Fibroblast of the aortic adventitia (primary cell): ENCODE measurements around the gene GLI3. TPM values are rescaled to one million over a fixed set of nuclear protein-coding genes. Genes with fewer than 3 reads are reported as not detected.

Experiments
- DNase-seq: peaks from one replicate; pipeline ENCODE4 v3.0.0-alpha.2; 2010; ENCODE audit warnings: low read depth
- H3K4me3 ChIP-seq: 2 replicates; pipeline ENCODE4 v1.5.1; 2011; ENCODE audit warnings: low read depth, mild to moderate bottlenecking, control low read depth, low read length, moderate library complexity
- total RNA-seq: library from RNA; depleted of rRNA; stranded (reverse); fragments of >200 nt; gene quantifications from 2 replicates; pipeline ENCODE4 v1.2.3, GENCODE V29; 2012; ENCODE audit warnings: low replicate concordance
- TF ChIP-seq, protein P1 (sequence below): IDR thresholded peaks from 2 replicates; pipeline ENCODE4 v1.5.1; 2011; ENCODE audit warnings: mild to moderate bottlenecking, low read length, control low read depth, inconsistent platforms; ENCODE audit not compliant: insufficient read depth

GLI3 gene
- total RNA-seq, 1 donor, result 7.0 TPM

DNA sequence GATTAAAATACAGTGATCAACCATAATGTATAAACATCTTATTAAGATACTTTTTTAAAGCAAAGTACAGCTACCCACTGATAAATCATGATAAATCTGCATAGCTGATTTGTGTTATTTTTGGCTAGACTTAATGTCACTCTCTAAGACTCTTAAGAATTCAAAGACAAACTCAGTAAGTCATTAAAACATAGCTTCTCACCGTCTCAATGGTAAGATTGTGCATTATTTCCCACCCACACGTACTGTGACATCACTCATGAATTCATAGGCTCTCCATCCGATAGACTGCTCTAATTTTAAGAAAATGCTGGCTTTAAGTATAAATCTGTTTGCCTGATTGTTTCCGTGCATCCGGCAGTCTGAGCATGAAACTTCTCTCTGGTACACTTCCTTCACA is 266.1 kb downstream of the GLI3 start:
- H3K4me3 ChIP-seq, result no peak overlapping the region
- no peak for DNase-seq
- TF ChIP-seq, protein P1, sequence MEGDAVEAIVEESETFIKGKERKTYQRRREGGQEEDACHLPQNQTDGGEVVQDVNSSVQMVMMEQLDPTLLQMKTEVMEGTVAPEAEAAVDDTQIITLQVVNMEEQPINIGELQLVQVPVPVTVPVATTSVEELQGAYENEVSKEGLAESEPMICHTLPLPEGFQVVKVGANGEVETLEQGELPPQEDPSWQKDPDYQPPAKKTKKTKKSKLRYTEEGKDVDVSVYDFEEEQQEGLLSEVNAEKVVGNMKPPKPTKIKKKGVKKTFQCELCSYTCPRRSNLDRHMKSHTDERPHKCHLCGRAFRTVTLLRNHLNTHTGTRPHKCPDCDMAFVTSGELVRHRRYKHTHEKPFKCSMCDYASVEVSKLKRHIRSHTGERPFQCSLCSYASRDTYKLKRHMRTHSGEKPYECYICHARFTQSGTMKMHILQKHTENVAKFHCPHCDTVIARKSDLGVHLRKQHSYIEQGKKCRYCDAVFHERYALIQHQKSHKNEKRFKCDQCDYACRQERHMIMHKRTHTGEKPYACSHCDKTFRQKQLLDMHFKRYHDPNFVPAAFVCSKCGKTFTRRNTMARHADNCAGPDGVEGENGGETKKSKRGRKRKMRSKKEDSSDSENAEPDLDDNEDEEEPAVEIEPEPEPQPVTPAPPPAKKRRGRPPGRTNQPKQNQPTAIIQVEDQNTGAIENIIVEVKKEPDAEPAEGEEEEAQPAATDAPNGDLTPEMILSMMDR, result no peak

DNA sequence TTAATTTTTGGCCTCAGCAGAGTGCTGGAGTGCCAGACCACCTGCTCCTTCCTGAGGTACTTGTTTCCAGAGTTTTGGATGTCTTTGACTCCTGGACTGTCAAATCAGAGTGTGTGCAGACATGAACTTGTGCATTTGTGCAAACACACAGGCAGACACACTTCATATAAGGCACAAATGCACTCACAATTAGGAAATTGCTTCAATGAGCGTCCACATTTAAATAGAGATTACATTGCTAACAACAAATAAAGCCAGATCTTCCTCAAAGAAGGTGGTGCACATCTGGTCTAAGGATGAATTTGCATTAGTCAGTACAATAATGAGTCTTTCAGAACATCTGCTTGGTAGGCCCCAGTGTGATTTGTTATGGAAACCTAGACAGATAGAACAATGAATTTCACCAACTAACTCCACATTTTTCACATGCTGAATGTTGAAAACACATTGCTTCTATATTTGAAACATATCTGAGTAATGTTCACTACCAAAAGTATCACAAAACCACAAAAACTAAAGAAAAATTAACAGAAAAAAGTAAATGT is 267.4 kb downstream of the GLI3 start:
- TF ChIP-seq, protein P1, result no peak
- H3K4me3 ChIP-seq, result no peak overlapping the region
- DNase-seq, result peak; percentile 61

GRCh38 chr7:41967156-41967555 is 269.9 kb downstream of the GLI3 start:
- DNase-seq, result peak; percentile 82
- TF ChIP-seq, protein P1, result no peak
- H3K4me3 ChIP-seq, result no peak overlapping the region

DNA sequence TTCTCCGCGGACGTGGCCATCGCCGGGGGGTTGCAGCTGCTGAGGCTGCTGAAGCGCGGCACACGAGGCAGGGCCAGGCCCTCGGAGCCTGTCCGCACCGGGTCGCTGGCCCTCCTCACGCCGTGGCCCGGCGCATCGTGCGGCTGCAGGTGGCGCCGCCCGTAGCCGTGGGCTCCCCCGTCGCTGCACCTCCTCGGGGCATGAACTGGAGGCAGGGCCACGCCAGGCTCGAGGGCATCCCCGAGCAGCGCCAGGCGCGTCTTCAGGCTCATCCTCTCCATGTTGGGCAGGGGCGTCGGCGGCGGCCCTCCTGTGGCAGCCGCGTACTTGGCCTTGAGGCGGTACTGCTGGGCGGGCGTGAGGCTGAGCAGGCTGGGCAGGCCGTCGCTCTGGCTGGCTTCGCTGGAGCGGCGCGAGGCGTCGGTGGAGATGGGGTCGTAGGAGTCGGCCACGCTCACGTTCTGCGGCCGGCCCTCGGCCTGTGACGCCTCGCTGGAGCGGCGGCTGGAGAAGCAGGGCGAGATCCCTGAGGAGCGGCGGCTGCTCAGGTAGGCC is 271.0 kb downstream of the GLI3 start:
- DNase-seq, result no peak
- H3K4me3 ChIP-seq, result no peak overlapping the region
- TF ChIP-seq, protein P1, result no peak

DNA sequence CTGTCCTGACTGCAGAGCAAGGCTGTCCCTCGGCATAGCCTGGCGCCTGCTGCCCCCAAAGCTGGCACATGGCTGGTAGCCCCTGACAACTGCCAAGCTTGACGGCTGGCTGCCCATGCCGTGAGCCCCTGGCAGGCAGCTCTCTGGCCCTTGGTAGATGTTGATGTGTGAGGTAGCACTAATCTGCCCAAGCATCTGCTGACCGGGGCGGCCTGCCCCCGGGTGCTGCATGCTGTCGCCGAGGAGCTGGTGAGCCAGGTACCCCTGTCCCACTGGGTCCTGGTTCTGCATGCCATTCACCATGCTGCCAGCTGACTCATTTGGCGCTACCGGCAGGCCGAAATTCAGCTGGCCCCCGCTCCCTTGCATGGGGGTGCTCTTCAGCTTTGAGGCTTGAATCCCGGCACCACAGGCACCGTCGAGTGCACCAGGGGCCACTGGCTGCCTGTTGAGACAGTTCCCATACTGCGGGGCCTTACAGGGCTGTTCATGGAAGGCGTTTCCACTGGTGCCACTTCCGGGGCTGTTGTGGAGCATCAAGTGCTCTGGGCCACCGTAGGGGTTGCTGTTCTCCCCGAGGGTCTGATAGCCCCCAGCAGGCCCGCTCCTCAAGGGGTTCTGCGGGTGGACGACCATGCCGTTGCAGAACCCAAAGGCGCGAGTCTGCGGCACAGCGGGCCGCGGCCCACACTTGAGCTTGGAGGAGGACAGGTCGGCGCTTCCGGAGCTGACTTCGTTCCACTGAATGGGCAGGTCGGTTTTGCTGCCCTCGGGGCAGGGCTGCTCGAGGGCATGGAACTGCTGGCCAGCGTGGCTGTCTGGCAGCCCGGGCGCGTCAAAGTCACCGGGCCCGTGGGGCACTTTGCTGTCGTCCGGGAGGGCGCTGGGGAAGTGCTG is 271.9 kb downstream of the GLI3 start:
- TF ChIP-seq, protein P1, result no peak
- DNase-seq, result no peak
- no peak overlapping the region for H3K4me3 ChIP-seq

- no peak overlapping the region for H3K4me3 ChIP-seq
- no peak for DNase-seq
- TF ChIP-seq, protein P1, result no peak
These were observed 272.7 kb downstream of the GLI3 start for GRCh38 chr7:41964183-41964753.
